Measurements from ENCODE around the gene CPEB2. TPM values are rescaled to one million over a fixed set of nuclear protein-coding genes. Genes with fewer than 3 reads are reported as not detected.

Gene CPEB2
- total and polyA plus RNA-seq, 2 of the 8 experiments (the other 6 are each of a cell fraction or from before 2014, with no cell fraction given), result 0.39 to 1.9 TPM

DNA sequence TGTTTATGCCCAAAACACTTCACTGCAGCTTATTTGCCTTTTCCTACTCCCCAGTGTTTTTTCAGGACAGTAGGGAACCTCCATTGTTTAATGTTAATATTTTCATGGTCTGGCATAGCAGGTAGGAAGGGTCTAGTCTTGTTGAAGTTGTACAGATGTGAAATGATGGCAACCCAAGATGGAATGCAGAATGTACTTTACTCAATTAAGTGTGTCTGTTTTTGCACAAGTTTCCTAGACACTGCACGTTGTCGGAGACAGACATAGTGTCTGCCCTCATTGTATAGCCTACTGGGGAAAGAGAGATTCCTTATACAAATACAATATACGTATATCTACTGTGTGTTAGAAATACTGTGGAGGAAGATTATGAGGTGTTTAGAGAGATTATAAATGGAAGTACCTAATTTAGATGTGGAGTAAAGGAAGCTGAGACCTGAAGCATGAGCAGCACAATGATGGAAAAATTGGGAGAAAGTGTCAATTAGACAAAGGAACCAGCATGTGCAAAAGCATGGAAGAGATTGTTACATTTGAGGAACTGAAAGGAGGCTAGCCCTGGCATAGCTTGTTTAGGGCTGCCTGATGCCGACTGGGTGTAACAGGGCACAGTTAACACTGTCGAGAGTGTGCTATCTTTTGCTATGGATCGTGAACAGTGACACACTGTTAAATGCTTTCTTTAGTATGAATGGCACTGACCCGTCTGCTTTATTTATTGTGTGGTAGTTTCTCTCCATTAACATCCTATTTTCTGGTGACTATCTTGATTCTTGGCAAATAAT lies 18.4 kb downstream of the CPEB2 start:
- Histone ChIP-seq H2AK5ac (ENCODE audit: low read depth, low read length) (no peak overlapping the region), H3K18ac (ENCODE audit: extremely low read depth, low read length) (no peak overlapping the region), H3K9me3 (ENCODE audit: insufficient read depth in 2 of 2, low read depth in 1 of 2, low read length in 1 of 2) (no peaks in the 10 kb centered on the region), H2BK15ac (ENCODE audit: low read length) (no peak overlapping the region), H4K8ac (ENCODE audit: extremely low read depth, insufficient read depth, low read length) (no peak overlapping the region), H3K23me2 (ENCODE audit: low read depth, low read length) (no peaks in the 10 kb centered on the region), H2BK20ac (ENCODE audit: low read length) (no peak overlapping the region), H2AFZ (ENCODE audit: low read length) (no peak overlapping the region), H3K14ac (ENCODE audit: insufficient read length) (no peak overlapping the region), H3K27me3 (replicated peaks in 1 of 4; ENCODE audit: control insufficient read depth in 3 of 4, extremely low read depth in 1 of 4, insufficient read depth in 3 of 4, low read length in 3 of 4) (no peaks in the 10 kb centered on the region), H4K20me1 (replicated peaks in 1 of 2; ENCODE audit: control insufficient read depth in 1 of 2, insufficient read depth in 2 of 2, low read length in 2 of 2) (no peaks in the 10 kb centered on the region), H2BK120ac (replicated peaks; ENCODE audit: low read depth, low read length) (no peak overlapping the region), H3K79me2 (ENCODE audit: control insufficient read depth in 1 of 2, insufficient read depth in 2 of 2, low read length in 2 of 2) (no peaks in the 10 kb centered on the region), H3K23ac (ENCODE audit: insufficient read length) (no peak overlapping the region), H3K56ac (replicated peaks; ENCODE audit: insufficient read length, low read depth, low read length) (no peak overlapping the region), H3K79me1 (ENCODE audit: low read depth, low read length) (no peaks in the 10 kb centered on the region), H3K27ac (ENCODE audit: low read depth, low read length) (no peak overlapping the region), H3K4me2 (ENCODE audit: insufficient read depth in 1 of 2, low read depth in 2 of 2, low read length in 2 of 2) (no peak overlapping the region), H3K36me3 (ENCODE audit: control insufficient read depth in 2 of 4, insufficient read depth in 4 of 4, low read length in 3 of 4) (no peaks in the 10 kb centered on the region), H3K9ac (replicated peaks in 1 of 4; ENCODE audit: extremely low read depth in 1 of 4, low read depth in 3 of 4, low read length in 3 of 4) (no peak overlapping the region), H4K91ac (replicated peaks; ENCODE audit: insufficient read length, low read length) (no peak overlapping the region), H4K5ac (ENCODE audit: insufficient read length, low read depth, low read length) (no peak overlapping the region), H3K4ac (replicated peaks; ENCODE audit: insufficient read length, low read depth, low read length) (no peak overlapping the region), H3K4me3 (ENCODE audit: extremely low read depth in 1 of 4, insufficient read depth in 2 of 4, low read depth in 3 of 4, low read length in 4 of 4) (no peak overlapping the region), H2BK12ac (ENCODE audit: low read depth, low read length) (no peak overlapping the region), H3K4me1 (replicated peaks in 1 of 4; ENCODE audit: control insufficient read depth in 3 of 4, insufficient read depth in 4 of 4, low read length in 3 of 4) (no peaks in the 10 kb centered on the region), H2BK5ac (ENCODE audit: low read depth, low read length) (no peak overlapping the region)
- DNase-seq (ENCODE audit: low read depth in 1 of 2, low spot score in 2 of 2) (no peak), FAIRE-seq (no peak)
- WGBS, 2 experiments (ENCODE audit: extremely low coverage in 1 of 2, insufficient coverage in 1 of 2, insufficient read length in 1 of 2, insufficient replicate concordance in 2 of 2, low coverage in 1 of 2, low lambda C conversion rate in 2 of 2, missing lambda C conversion rate in 1 of 2), result 93% methylated on average over 7 of the region's 7 CpGs; no CpG with 5 or more reads in 1 of the 2 experiments
- ChIA-PET POLR2A (ENCODE audit: partially characterized antibody) (no interaction called here), CTCF (ENCODE audit: partially characterized antibody) (interaction anchor here (0.9 kb wide), 1 partner anchor 176 kb away, joined by 3 read pairs; no protein-coding TSS in a partner anchor)
- TF ChIP-seq BCL11A (IDR thresholded peaks at IDR 0.05; ENCODE audit: low read depth in 2 of 2, low read length in 2 of 2) (no peak), HDAC2 (IDR thresholded peaks at IDR 0.05; ENCODE audit: borderline replicate concordance in 1 of 2, low read depth in 2 of 2, low read length in 2 of 2) (no peak), KDM1A (IDR thresholded peaks at IDR 0.05; ENCODE audit: borderline replicate concordance, low read length) (no peak), POLR2A (IDR thresholded peaks at IDR 0.05; ENCODE audit: control extremely low read depth in 1 of 2, low read depth in 2 of 2, low read length in 2 of 2) (no peak), MAFK (IDR thresholded peaks at IDR 0.05; ENCODE audit: low read depth, low read length) (no peak), FOSL1 (IDR thresholded peaks at IDR 0.05; ENCODE audit: insufficient read depth, low read depth, low read length) (no peak), BACH1 (IDR thresholded peaks at IDR 0.05; ENCODE audit: low read length) (no peak)

All from H1 (cell line).